Activated naive CD4-positive, alpha-beta T cell treated with anti-CD3 and anti-CD28 coated beads, Interleukin-2, amount 10 ng/mL, durations not matched to agents 7 days and 5 days (primary cell): ENCODE results near the gene OR7A10.

Experiments used
- CTCF ChIA-PET: fragments of 350-600 bp; sonication (Branson Sonifier 250); formaldehyde crosslinking; loops from one replicate; lab custom pipeline; 2021; ENCODE audit warnings: antibody characterized with exemption; lab: Charles Lee
- DNase-seq: peaks from one replicate; pipeline ENCODE4 v3.0.0-alpha.2; 2020
- H3K27ac Mint-ChIP-seq: one replicate; pipeline ENCODE4 v1.8.0; 2021; ENCODE audit warnings: mild to moderate bottlenecking, moderate library complexity, mixed read lengths
- H3K27me3 Mint-ChIP-seq: one replicate; pipeline ENCODE4 v1.8.0; 2021; ENCODE audit warnings: mild to moderate bottlenecking, mixed read lengths
- H3K36me3 Mint-ChIP-seq: one replicate; pipeline ENCODE4 v1.8.0; 2021; ENCODE audit warnings: mixed read lengths
- H3K4me1 Mint-ChIP-seq: one replicate; pipeline ENCODE4 v1.8.0; 2021; ENCODE audit warnings: mixed read lengths
- H3K4me3 Mint-ChIP-seq: one replicate; pipeline ENCODE4 v1.8.0; 2021; ENCODE audit warnings: mild to moderate bottlenecking, moderate library complexity, mixed read lengths
- H3K9me3 Mint-ChIP-seq: one replicate; pipeline ENCODE4 v1.8.0; 2021; ENCODE audit warnings: mixed read lengths

OR7A10 gene

DNA sequence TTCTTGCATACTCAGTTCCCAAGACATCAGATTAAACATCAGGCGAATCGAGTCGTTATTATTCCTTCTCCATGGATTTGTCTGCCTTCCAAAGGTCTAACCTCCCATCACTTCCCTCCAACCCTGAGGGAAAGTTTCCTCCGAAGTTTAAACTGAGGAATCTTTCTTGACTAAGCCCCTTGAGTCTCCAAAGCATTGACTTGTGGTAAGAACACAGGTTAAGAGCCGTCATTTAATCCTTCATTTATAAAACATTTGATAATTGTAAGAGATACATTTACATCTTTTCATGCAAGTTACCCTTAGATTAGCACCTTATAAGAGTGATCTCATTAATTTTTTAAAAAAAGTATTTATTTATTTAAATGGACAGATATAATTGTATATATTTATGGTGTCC, at the start of gene OR7A10:
TSS of gene OR7A10 (minus strand) at position 101 of the 400 bp plus-strand sequence. CDS start 7,045 bp downstream, outside the sequence.
- DNase-seq: no peak
- H3K36me3 Mint-ChIP-seq: no peaks in the 10 kb centered on the region
- no peak within 1 kb of the TSS for H3K4me3 Mint-ChIP-seq
- peaks cover 13% of the 10 kb centered on the region for H3K27me3 Mint-ChIP-seq
- no peaks in the 10 kb centered on the region for H3K4me1 Mint-ChIP-seq
- no peak within 1 kb of the TSS for H3K27ac Mint-ChIP-seq
- H3K9me3 Mint-ChIP-seq: no peaks in the 10 kb centered on the region
- CTCF ChIA-PET: no interaction called here

DNA sequence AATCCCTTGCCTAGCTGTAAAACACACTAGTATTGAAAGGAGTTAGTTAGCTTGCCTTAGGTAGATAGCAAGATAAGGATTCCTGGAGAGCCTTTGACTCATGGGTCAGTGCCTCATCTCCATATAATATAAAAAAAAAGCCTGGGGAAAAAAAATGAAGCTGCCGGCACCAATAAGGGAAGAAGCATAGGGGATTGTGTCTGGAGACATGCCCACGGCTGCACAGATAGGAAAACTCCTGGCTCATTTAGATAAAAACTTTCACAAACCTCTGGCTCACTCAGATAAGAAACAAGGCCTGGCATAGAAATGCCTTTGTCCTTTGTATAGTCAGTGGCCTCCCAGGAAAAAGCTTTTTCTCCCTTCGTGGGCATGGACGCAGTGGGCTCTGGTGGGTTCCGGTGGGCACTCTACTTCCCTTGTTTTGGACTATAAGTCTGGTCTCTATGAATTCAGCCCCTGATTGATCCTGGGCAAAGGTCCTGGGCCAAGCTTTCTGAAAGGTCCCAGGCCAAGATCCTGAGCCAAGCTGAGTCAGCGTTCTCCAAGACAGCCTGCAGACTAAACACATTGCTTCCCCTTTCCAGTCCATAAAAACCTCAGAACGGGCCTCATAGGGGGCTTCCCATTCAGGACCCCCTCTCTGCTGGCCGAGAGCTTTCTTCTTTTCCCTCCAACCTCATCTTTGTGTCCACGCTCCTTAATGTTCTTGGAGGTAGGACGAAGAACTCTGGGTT, 42.1 kb upstream of the OR7A10 start:
- CTCF ChIA-PET: interaction anchor here (1.0 kb wide), 1 partner anchor 104 kb away, joined by 3 read pairs; no protein-coding TSS in a partner anchor
- Mint-ChIP-seq H3K4me3 (no peak overlapping the region), H3K27me3 (peaks cover 15% of the 10 kb centered on the region), H3K4me1 (peaks cover 2% of the 10 kb centered on the region), H3K36me3 (no peaks in the 10 kb centered on the region), H3K9me3 (no peaks in the 10 kb centered on the region), H3K27ac (no peak overlapping the region)
- DNase-seq: no peak

DNA sequence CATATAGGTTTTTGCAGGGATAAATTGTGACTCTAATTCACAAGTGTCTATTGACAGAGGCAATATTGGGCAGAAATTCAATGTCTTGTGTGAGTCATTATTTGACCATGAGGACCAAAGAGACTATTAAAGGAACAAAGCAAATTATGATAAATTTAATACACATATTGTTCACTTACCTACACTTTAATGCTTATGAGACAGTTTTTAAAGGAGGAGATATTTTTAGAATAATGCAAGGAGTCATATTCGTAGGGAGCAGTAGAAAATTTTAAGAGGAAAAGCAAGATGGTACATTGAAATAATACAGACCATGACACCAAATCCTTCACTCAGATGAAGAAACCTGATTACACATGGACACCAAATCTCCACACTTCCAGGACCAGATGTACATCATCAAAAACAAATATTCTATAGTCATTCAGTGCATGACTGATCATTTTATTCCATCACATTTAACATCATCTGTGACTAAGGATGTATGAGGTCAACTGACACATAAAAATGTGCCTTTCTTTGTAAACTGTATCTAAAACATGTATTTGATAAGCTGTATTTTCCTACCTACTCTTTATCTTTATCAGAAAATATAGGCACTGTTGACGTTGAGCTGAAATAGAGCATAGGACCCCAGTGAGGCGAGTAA, 41.4 kb upstream of the OR7A10 start:
- DNase-seq: no peak
- H3K9me3 Mint-ChIP-seq: no peaks in the 10 kb centered on the region
- no peak overlapping the region for H3K4me3 Mint-ChIP-seq
- H3K27me3 Mint-ChIP-seq: peaks cover 15% of the 10 kb centered on the region
- no peaks in the 10 kb centered on the region for H3K36me3 Mint-ChIP-seq
- H3K4me1 Mint-ChIP-seq: peaks cover 2% of the 10 kb centered on the region
- no peak overlapping the region for H3K27ac Mint-ChIP-seq
- CTCF ChIA-PET: no interaction called here

DNA sequence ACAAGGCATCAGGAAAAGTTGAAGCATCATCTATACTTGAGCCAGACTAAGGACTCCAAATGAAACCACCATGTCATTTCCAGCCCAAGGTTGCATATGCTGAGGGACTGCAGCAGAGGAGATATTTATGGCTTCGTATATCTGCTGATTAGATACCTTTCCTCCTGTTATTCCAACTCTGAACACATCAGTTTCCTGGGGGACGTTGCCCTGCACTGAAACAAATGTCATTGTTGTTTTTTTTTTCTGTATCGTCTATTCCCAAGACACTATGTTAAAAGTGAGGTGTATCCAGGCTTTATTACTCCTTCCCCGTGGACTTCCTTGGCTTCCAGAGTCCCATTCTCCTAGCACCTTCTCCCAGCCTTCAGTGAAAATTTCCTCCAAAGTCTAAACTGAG, 37.3 kb upstream of the OR7A10 start, which contains the start of gene OR7A17:
TSS of gene OR7A17 (minus strand) at position 101 of the 400 bp plus-strand sequence. CDS start 4,777 bp downstream, outside the sequence.
- Mint-ChIP-seq H3K4me3 (no peak within 1 kb of the TSS), H3K36me3 (no peaks in the 10 kb centered on the region), H3K27me3 (peaks cover 4% of the 10 kb centered on the region), H3K9me3 (no peaks in the 10 kb centered on the region), H3K4me1 (peaks cover 2% of the 10 kb centered on the region), H3K27ac (no peak within 1 kb of the TSS)
- DNase-seq: no peak
- CTCF ChIA-PET: no interaction called here

DNA sequence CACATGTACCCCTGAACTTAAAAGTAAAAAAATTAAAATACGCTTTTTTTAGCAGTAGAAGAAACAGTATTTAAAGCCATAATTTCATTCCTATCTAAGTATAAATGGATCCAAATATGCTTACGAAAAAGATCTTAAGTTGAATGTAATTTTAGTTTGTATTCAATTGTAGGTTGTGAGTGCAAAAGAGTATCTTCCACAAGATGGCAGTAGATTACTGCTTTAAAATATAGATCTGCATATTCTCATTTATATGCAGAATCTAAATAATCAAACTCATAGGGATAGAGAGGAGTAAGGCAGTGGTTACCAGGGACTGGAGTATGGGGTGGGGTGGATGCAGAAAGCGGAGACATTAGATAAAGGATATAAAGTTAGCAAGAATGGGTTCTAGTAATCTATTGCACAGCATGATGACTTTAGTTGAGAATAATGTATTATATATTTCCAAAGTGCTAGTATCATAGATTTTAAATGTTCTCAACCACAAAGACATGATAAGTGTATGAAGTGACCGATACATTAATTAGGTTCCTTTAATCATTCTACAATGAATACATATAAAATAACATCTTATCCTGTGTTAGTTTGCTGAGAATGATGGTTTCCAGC, 23.0 kb upstream of the OR7A10 start:
- Mint-ChIP-seq H3K4me3 (no peak overlapping the region), H3K36me3 (no peaks in the 10 kb centered on the region), H3K27ac (no peak overlapping the region), H3K4me1 (no peaks in the 10 kb centered on the region), H3K9me3 (no peaks in the 10 kb centered on the region), H3K27me3 (no peaks in the 10 kb centered on the region)
- CTCF ChIA-PET: no interaction called here
- no peak for DNase-seq

DNA sequence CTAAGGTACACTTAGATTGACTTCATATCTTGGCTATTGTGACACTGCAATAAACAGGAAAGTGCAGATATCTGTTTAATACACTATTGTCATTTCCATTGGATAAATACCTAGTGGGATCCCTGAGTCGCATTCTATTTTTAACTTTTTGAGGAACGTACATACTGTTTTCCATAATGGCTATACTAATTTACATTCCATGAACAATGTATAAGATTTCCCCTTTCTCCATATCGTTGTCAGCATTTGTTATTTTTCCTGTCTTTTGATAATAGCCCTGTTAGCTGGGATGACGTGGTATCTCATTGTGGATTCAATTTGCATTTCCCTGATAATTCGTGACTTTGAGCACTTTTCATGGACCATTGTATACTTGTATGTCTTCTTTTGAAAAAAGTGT, 19.8 kb upstream of the OR7A10 start:
- H3K27me3 Mint-ChIP-seq: peaks cover 10% of the 10 kb centered on the region
- no peak overlapping the region for H3K4me3 Mint-ChIP-seq
- no peaks in the 10 kb centered on the region for H3K36me3 Mint-ChIP-seq
- no peaks in the 10 kb centered on the region for H3K9me3 Mint-ChIP-seq
- H3K27ac Mint-ChIP-seq: no peak overlapping the region
- CTCF ChIA-PET: no interaction called here
- no peaks in the 10 kb centered on the region for H3K4me1 Mint-ChIP-seq
- DNase-seq: no peak

DNA sequence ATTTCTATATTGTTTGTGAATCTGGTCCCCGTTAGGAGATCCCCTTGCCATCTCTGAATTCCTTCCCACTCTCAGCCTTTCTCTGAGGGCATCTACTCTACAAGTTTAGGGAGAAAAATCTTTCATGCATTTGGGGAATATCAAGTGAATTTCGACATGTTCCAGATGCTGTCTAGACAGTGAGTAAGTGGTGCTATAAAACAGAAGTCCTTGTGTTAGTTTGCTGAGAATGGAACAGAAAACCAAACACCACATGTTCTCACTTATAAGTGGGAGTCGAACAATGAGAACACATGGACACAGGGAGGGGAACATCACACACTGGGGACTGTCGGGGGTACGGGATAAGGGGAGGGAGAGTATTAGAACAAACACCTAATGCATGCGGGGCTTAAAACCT, 5.1 kb downstream of the OR7A10 start:
- no peak overlapping the region for H3K4me3 Mint-ChIP-seq
- H3K27me3 Mint-ChIP-seq: peaks cover 4% of the 10 kb centered on the region
- CTCF ChIA-PET: no interaction called here
- no peaks in the 10 kb centered on the region for H3K4me1 Mint-ChIP-seq
- no peaks in the 10 kb centered on the region for H3K36me3 Mint-ChIP-seq
- DNase-seq: no peak
- H3K27ac Mint-ChIP-seq: no peak overlapping the region
- no peaks in the 10 kb centered on the region for H3K9me3 Mint-ChIP-seq

DNA sequence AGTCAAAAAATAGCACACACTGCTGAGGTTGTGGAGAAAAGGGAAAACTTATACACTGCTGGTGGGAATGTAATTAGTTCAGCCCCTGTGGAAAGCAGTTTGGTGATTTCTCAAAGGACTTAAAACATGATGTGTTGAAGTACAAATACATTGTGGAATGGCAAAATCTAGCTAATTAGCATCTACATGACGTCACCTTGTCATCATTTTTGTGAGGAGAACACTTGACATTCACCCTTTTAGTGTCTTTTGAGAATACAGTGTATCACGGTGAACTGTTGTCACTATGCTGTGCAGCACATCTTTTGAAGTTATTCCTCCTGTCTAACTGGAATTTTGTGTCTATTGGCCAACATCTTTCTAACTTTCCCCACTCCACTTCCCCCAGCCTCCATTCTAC, 5.6 kb downstream of the OR7A10 start:
- CTCF ChIA-PET: no interaction called here
- peaks cover 4% of the 10 kb centered on the region for H3K27me3 Mint-ChIP-seq
- no peaks in the 10 kb centered on the region for H3K9me3 Mint-ChIP-seq
- no peak overlapping the region for H3K27ac Mint-ChIP-seq
- H3K36me3 Mint-ChIP-seq: no peaks in the 10 kb centered on the region
- H3K4me1 Mint-ChIP-seq: no peaks in the 10 kb centered on the region
- H3K4me3 Mint-ChIP-seq: no peak overlapping the region
- no peak for DNase-seq

DNA sequence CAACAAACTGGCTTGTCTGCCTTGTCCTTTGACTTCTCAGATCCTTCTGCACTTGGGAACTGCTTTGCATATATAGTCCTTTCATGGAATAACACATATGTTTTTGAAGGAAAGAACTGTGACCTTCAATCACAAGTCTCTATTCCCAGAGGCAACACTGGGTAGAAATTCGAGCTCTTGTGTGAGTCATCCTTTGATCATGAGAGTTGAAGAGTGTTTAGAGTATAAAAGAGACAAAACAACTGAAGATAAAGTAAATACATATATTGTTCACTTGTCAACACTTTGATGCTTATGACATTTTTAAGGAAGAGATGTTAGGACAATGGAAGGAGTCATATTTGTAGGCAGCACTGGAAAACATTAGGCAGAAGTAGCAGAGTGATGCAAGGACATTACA, 8.5 kb downstream of the OR7A10 start:
- DNase-seq: no peak
- CTCF ChIA-PET: no interaction called here
- Mint-ChIP-seq H3K27me3 (peaks cover 7% of the 10 kb centered on the region), H3K4me3 (no peak overlapping the region), H3K27ac (no peak overlapping the region), H3K4me1 (no peaks in the 10 kb centered on the region), H3K9me3 (no peaks in the 10 kb centered on the region), H3K36me3 (no peaks in the 10 kb centered on the region)

DNA sequence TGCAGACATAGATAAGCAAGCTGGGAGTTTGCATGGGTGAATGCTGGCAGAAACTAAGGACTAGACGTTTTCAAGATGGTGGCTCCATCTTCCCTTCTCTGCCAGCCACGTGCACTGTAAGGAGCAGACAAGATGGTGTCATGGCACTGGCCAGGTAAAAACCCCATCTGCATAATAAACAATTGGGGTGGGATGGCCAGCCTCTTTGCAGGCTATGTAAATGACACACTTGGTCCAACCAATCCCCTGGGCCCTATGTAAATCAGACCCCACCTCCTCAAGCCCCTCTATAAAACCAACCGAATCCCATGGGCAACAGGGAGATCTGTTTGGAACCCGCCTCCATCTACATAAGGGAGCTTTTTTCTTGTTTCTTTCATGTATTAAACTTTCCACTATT, 11.3 kb downstream of the OR7A10 start:
- DNase-seq: no peak
- no peak overlapping the region for H3K4me3 Mint-ChIP-seq
- CTCF ChIA-PET: no interaction called here
- no peaks in the 10 kb centered on the region for H3K36me3 Mint-ChIP-seq
- no peak overlapping the region for H3K27ac Mint-ChIP-seq
- no peaks in the 10 kb centered on the region for H3K9me3 Mint-ChIP-seq
- H3K4me1 Mint-ChIP-seq: no peaks in the 10 kb centered on the region
- peaks cover 4% of the 10 kb centered on the region for H3K27me3 Mint-ChIP-seq

DNA sequence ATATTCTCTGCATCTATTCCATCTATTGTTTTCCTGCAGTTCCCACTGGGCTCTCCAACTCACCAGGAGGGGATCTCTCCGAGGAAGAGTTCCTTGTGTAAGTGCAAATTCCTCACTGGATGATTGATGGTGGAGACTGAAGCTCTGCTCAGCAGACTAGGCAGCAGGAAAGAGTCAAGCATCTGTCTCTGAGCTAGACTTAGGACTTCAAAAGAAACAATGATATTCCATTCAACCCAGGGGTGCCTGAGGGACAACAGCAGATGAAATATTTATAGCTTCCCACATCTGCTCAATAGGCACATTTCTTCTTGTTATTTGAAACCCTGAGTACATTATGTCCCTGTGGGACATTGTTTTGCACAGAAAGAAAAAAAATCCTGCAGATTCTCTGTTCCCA, 13.7 kb downstream of the OR7A10 start, which contains the start of the genes OR7A5 and OR7C1:
TSS of gene OR7A5 (minus strand) at position 175 of the 400 bp plus-strand sequence. CDS start 6,944 bp downstream, outside the sequence.
TSS of gene OR7C1 (minus strand) at position 175 of the 400 bp plus-strand sequence. CDS start 35,049 bp downstream, outside the sequence.
- no peak for DNase-seq
- H3K4me3 Mint-ChIP-seq: no peak within 1 kb of the TSS
- H3K9me3 Mint-ChIP-seq: no peaks in the 10 kb centered on the region
- no peaks in the 10 kb centered on the region for H3K4me1 Mint-ChIP-seq
- H3K27me3 Mint-ChIP-seq: peaks cover 4% of the 10 kb centered on the region
- CTCF ChIA-PET: no interaction called here
- no peaks in the 10 kb centered on the region for H3K36me3 Mint-ChIP-seq
- H3K27ac Mint-ChIP-seq: no peak within 1 kb of the TSS

DNA sequence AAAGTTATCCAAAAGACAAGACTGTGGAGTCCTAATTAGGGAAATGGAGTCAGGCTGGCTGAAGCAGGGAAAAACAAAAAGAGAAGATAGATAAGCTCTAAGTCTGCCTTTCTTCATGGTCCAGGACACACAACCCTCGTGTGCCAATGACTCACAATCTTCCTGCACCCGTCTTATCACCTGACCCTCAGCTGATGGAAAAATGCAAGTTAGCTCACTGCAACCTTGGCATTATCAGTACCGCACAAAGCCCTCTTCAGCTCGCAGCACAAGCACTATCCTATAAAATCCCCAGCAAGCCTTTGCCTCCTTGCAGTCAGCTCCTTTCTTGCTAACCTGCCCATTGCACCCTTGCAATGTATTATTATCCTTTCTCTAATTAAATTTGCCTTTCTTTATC, 18.0 kb downstream of the OR7A10 start:
- H3K9me3 Mint-ChIP-seq: no peaks in the 10 kb centered on the region
- no peak for DNase-seq
- CTCF ChIA-PET: no interaction called here
- H3K4me1 Mint-ChIP-seq: no peaks in the 10 kb centered on the region
- H3K36me3 Mint-ChIP-seq: no peaks in the 10 kb centered on the region
- H3K4me3 Mint-ChIP-seq: no peak overlapping the region
- no peak overlapping the region for H3K27ac Mint-ChIP-seq
- H3K27me3 Mint-ChIP-seq: peaks cover 4% of the 10 kb centered on the region

DNA sequence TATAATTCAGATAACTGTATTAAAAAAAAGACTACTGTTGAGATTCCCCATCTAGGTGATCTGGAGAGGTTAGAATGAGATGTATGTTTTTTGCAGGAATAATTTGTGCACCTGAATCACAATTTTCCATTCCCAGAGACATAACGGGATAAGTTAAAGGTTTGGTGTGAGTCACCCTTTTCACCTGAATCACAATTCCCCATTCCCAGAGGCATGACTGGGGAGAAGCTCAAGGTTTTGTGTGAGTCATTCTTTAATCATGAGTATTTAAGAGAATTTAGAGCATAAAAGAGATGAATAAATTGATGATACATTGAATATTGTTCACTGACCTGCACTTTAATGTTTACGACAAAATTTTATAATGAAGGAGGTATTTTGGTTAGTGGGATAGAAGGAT, 22.7 kb downstream of the OR7A10 start:
- CTCF ChIA-PET: no interaction called here
- Mint-ChIP-seq H3K36me3 (no peaks in the 10 kb centered on the region), H3K27ac (no peak overlapping the region), H3K4me3 (no peak overlapping the region), H3K27me3 (peaks cover 4% of the 10 kb centered on the region), H3K9me3 (no peaks in the 10 kb centered on the region), H3K4me1 (no peaks in the 10 kb centered on the region)
- DNase-seq: no peak

DNA sequence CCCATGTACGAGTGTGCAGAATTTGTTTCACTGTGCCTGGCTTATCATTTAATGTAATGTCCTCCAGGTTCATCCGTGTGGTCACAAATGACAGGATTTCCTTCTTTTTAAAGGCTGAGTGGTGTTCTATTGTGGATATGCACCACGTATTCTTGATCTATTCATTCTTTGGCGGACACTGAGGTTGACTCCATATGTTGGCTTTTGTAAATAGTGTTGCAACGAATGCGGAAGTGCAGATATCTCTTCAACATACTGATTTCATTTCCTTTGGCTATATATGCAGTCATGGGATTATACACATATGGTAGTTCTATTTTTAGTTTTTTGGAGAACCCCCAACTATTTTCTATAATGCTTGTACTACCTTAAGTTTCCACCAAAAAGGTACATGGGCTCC, 26.8 kb downstream of the OR7A10 start:
- no peak for DNase-seq
- Mint-ChIP-seq H3K9me3 (no peaks in the 10 kb centered on the region), H3K36me3 (no peaks in the 10 kb centered on the region), H3K4me1 (no peaks in the 10 kb centered on the region), H3K4me3 (no peak overlapping the region), H3K27ac (no peak overlapping the region), H3K27me3 (no peaks in the 10 kb centered on the region)
- CTCF ChIA-PET: no interaction called here
